GM19099 (cell line): ENCODE data around the gene CBX6.
A peak's percentile ranks its signal among the peaks of the same experiment; 100 is the strongest.

Experiments used
- POLR2A ChIP-seq: IDR thresholded peaks from 3 replicates; pipeline ENCODE4 v1.6.1; 2011; ENCODE audit warnings: low read depth; ENCODE audit not compliant: insufficient read length; ENCODE audit errors: extremely low read depth

CBX6 gene

GRCh38 chr22:38879961-38880360 lies 7.9 kb upstream of the CBX6 start:
- no peak for TF ChIP-seq POLR2A

- TF ChIP-seq POLR2A = no peak
These were observed 7.2 kb upstream of the CBX6 start for GRCh38 chr22:38879108-38879729.

DNA sequence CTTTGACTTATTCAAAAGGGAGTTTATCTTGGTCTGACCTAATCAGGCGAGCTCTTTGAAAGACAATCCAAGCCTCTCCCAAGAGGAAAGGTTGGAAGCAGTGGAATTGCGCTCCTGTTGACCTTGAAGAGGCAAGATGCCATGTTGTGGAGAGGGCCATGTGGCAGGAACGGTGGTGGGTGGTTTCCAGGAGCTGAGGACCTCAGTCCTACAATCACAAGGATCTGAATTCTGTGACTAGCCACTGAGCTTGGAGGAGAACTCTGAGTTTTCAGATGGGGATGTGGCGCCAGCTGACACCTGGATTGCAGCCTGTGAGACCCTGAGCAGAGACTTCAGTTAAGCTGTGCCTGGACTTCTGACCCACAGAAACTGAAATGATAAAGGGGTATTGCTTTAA lies 6.0 kb upstream of the CBX6 start:
- no peak for TF ChIP-seq POLR2A

DNA sequence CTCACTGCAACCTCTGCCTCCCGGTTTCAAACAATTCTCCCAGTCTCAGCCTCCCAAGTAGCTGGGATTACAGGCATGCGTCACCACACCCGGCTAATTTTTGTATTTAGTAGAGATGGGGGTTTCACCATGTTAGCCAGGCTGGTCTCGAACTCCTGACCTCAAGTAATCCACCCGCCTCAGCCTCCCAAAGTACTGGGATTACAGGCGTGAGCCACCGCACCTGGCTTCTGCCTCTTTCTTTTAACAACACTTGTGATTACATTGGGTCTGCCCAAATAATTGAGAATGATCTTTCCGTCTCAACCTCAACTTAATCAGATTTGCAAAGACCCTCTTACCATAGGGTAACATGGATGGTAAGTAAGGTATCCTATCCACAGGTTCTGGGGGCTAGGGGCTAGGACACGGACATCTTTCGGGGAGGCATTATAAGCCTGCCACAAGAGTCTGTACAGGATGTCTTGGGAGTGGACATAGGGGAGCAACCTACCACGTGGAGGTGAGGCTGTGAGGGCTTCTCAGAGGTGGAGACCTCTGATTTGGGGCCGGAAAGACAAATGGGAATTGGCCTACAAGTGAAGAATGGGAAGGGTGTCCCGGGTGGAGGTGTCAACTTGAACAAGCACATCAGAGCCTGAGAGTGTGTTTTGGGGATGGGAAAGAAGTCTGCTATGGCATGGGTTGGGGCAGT lies 2.7 kb upstream of the CBX6 start:
- TF ChIP-seq POLR2A = no peak

DNA sequence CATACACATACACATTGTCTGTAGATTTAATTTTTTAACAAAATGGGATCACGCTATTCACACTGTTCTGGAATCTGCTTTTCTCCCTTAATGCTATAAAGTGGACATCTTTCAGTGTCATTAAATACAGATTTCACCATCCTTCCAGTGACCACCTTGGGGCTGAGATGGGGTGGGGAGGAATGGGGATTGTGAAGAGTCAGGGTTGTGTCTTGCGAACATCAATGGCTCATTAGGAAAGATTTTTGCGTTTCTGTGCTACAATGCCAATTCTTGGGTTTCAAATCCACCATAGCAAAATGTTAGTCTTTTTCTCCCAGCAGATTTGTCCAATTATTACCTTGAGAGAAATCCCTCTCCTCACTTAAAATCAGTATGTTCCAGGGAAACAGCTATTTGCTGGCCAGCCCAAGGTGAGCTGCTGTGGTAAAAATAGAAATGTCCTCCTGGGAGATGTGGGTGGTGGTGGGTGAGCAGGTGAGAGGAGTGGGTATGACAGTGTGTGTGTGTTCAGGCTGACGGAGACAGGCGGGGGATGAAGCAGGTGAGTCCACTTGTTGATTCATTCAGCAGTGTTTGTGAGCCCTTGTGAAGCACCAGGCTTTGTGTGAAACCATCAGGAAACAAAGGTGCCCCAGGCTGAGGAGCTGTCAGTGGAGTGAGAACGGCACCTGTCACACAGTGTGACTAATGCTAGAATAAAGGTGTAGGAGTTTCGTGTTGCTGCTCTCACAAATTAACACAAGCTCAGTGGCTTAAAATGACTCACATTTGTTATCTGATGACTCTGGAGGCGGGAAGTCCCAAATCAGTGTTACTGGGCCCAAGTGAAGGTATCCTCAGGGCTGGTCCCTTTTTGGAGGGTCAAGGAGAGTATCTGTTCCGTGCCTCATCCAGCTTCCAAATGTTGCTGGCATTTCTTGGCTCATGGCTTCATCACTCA lies 1.7 kb upstream of the CBX6 start:
- peak; percentile 17 for TF ChIP-seq POLR2A

DNA sequence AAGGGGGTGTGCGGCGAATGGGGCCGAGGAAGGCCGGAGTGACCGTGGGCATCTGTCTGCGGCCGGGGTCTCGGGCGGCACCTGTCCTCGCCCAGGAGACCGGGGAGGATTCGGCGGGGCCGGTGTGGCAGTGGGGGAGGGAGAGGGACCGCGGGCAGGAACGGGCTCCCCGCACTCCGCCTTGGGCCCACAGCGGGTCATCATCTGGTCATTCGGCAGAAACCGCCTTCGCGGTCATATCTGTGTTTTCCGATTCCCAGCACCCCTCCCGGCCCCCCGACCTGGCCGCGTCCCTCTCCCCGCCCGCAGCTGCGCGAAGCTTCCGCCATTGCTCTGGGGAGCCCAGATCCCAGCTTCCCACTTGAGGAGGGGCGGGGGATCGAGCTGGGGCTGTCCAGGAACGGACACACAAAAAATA lies 824 bp upstream of the CBX6 start:
- no peak for TF ChIP-seq POLR2A

DNA sequence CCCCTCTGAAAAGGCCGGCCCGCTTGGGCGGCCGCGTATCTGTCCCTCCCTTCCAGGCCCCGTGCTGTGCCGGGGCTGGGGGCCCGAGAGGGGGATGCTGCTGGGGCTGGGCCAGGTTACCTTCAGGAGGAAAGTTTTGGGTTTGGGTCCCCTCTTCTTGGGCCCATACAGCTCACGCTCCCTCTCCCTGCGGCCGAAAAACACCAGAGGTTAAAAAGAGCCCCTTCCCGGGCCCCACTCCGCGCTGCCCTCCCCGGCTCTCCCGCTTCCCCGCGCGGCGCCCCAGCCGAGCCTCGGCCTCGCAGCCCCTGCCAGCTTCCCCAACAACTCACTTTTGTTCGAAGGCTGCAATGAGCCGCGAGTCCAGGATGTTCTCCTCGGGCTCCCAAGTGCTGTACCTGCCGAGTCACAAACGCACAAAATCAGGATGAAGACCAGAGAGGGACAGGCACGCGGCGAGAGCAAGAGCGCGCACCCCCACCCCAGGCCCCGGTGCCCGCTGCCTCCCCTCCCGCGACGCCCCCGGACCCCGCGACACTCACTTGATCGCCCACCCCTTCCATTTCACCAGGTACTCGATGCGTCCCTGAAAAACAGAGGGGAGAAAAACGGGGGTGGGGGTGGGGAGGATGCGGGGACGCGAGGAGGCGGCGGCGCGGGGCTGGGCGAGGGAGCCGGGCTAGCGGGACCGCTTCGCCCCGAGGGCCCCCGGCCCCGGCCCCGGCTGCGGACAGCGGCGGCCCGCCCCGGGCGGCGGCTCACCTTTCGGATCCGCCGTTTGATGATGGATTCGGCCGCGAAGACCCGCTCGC lies 450 bp downstream of the CBX6 start:
- no peak for TF ChIP-seq POLR2A

GRCh38 chr22:38870791-38871359 lies 1.1 kb downstream of the CBX6 start:
- no peak for TF ChIP-seq POLR2A

DNA sequence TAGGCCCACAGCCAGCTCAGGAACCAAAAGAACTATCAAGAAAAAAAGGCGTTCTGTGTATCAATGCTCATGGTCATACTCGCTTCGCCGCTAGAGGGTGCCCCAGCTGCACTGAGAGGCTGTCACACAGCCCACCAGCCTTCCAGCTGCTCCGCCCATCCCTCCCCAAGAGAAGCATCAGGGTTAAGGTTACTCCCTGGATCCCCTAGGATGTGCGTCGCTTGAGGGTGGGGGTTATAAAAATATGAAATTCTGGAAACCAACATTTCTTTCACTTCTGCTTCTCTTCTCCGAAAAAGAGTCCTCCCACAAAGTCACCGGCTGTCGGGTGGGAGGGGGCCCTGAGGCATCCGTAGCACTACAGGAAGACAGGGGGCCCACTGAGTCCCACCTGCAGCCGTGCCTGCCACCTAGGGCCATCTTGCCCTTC lies 1.7 kb downstream of the CBX6 start:
- TF ChIP-seq POLR2A = no peak

DNA sequence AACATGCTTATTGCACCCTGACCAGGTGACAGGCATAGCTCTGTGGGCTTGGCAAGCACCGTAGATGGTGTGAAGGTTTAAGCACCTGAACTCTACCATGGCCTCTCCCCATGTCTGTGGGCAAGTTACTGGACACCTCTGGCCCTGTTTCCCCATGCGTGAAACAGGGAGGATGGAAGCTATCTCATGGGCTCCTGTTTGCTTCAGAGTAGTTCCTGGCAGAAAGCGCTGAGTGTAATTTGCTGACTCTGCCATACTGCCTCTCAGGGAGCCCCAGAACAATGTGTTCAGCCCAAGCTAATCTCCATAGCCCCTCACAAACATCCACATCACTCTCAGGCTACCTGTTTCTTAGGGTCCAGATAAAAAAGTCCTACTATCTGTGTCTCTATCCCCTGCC lies 2.4 kb downstream of the CBX6 start:
- TF ChIP-seq POLR2A = no peak

GRCh38 chr22:38868886-38869381 lies 3.1 kb downstream of the CBX6 start:
- no peak for TF ChIP-seq POLR2A

DNA sequence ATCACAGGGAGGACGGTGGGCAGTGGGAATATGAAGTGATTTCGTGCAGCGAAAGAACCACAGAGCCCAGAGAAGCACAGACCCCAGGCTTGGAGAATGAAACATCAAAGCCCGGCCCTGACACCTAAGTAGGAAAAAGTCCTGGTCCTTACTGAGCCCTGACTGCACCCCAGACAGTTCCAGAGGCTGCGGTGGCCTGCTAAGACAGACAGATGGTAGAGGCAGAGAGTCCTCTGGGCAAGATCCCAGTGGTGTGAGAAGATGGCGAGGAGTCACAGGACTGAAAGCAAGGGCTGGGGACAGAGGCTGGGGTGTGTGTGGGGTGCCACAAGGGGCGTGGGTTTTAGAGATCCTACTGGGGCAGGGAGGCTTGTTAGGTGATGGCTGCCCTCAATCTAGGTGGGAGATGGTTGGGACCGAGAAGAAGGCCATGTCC lies 3.7 kb downstream of the CBX6 start:
- TF ChIP-seq POLR2A = no peak

DNA sequence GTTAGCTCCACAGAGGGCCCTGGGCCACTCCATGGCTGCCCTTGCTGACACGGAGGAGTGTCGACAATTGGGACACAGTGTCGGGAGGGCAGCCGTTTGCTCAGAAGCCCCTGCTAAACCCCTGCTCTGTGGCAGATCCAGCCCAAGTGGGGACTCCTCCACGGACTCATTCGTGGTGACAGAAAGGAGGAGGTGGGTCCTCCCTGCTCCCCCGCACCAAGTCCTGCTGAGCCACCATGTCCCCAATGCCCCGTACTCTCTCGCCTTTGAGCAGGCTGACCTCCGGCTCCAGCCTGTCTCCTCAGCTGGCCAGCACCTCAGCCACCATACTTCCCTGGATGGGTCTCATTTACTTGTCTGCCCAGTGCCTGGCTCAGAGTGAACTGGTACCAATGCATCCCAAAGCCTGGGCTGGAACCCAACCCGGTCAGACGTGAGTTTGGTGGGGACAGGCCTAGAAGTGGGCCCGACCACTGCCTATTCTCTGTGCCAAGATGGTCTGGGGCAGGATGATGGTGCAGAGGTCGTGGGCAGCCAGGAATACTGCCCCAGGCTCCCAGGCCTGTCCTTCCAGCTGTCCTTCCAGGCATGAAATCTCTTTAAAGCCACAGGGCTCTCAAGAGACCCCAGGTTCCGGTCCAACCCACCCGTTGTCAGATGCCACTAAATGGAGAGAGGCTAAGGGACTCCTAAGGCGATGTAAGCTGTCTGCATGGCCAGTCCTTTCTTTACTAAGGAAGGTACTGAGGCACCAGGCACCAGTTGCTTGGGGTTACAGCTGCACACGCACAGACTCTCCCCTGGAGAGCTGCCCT lies 4.3 kb downstream of the CBX6 start:
- TF ChIP-seq POLR2A = no peak
